Fibroblast of lung (primary cell): Measurements from ENCODE around the gene ST6GAL1.

ENCODE experiments used
- CTCF ChIP-seq, 2 donors: IDR thresholded peaks in 1 of 2; conservative IDR thresholded peaks in 1 of 2; 1 replicate in 1 of 2; 2 replicates in 1 of 2; pipeline ENCODE4 v1.5.1; 2011 to 2012; ENCODE audit warnings: low read length in 2 of 2, control low read depth in 1 of 2, inconsistent platforms in 1 of 2, low read depth in 1 of 2, mild to moderate bottlenecking in 1 of 2
- EZH2 ChIP-seq: IDR thresholded peaks from 2 replicates; pipeline ENCODE4 v1.5.1; 2012; ENCODE audit warnings: low read length, control low read depth, mild to moderate bottlenecking; ENCODE audit errors: missing control alignments

GRCh38 chr3:186975726-186976125 lies 45.4 kb downstream of the ST6GAL1 start:
- TF ChIP-seq CTCF (conservative IDR thresholded peaks at IDR 0.05 in 1 of 2, IDR thresholded peaks at IDR 0.05 in 1 of 2; ENCODE audit: low read depth in 1 of 2, low read length in 2 of 2) (no peak), EZH2 (no peak)
